Measurements from ENCODE around the gene PON2.
A peak's percentile ranks its signal among the peaks of the same experiment; 100 is the strongest.
"Not testable (repeated sequence)": the region's sequence is repeated elsewhere in the genome, so short reads cannot be mapped to it uniquely, and the experiment has no call there.

PON2 gene

DNA sequence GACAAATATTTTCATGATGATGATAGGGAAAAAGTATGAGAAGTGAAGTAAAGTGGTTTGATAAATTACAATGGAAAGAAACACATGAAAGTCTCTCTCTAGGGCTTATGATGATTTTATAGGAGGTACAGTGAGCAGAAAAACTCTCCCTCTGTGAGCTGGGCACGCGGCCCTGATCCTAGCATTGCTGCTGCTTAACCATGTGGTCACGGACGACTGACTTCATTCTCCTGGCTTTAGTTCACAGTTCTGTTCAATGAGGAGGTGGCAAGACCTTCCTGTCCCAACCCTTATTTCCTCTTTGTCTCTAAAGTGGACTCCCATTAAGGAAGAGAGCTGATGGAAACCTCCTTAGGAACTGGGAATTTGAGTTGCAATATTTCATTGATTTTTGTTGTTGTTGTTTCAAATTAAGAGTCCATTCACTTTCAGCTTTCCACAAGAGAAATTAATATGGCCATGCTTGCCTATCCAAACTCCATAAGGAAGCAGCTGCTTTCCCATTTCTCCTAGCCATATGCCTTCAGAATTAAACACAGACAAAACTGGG, 30.4 kb downstream of the PON2 start:
- DNase-seq: no peak

DNA sequence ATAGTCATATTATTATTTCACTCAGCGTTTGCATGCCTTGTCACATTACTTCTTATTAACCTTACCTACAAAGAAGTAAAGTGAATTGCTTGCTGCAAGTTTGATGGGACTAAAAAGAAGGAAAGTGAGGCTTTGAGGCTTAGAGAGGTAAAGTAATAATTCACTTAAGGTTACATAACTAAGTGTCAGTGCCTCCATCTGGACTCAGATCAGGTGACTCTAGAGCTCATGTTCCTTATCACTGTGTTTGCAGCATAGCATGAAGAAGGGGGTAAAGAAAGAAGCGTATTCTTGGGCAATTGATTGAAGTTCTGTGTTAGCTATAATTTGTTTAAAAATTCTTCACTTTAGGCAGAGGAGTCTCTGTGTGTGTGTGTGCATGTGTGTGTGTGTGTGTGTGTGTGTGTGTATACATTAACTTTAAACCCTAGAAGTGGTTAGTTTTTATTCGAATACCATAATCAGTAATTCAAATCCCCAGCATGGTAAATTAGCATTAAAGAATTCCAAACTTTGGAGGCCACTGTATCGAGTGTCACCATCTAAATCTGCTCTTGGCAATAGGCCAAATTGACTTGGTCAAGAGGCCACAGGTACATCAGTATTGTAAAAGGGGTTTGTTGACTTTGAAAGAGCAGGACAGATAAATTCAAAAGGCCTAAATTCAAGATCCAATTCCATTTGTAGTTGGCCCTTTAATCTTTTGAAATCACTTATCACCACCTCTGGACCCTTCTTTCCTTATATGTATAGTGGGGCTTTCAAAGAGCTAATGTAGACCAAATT, 36.5 kb downstream of the PON2 start:
- DNase-seq: no peak

DNA sequence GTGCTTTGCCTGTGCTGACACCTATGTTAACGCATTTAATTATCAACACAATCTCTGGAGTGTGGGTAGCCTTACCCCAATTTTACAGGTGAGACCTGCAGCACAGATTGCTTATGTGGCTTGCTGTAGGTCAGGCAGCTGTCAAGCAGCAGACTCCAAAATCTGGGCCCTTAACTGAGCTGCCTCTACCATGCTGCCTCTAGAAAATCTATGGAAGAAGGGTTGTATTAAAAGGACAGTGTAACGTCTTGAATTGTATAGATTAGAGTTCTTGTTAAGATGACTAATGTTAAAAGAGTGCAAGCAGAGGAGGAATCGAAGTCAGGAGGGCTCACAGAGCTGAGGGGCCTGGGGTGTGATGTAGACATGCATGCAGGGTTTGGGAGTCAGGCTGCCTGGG, 37.4 kb downstream of the PON2 start:
- no peak for DNase-seq

DNA sequence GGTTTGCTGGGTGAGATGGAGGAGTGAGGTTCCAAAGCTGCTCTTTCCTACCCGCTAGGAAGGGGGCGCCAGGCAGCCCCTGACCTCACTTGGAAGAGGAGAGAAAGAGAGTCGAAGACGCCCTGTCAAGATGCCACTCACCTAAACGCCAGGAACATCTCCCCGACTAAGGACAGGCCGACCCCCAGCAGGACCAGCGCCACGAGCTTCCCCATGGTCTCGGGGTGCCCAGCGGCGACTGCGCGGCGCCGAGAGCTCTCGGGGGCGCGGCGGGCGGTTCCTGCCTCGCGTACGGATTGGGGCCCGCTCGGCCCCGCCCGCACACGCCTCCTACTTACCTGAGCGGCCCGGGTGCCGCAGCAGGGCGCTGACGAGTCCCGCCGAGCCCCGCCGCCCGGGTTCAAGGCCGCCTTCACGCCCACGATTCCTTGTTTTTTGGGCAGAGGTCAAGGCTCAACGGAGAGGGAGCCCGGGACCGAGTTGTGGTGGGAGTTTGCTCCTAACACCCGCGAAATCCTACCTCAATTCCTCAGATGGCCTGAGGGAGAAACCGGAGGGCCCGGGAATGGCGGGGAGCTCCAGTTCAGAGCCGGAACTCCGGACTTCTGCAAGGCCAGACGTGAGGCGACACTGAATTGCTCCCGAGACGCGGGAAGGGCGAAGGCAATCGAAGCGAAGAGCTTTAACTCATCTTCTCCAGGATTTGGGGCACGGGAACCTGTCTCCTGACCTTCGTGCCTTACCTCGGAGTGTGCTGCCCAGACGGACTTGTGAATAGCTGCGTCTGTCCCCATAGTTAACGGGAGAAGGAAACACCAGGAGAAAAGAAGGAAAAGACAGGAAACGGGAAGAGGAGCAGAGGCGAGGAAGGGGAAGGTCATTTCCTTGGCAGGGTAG, 38.4 kb downstream of the PON2 start, which contains the start of gene PON3:
TSS of gene PON3 (minus strand) at position 240 of the 897 bp plus-strand sequence. CDS start at position 215, 25 bp downstream.
- peak; percentile 59 for DNase-seq

DNA sequence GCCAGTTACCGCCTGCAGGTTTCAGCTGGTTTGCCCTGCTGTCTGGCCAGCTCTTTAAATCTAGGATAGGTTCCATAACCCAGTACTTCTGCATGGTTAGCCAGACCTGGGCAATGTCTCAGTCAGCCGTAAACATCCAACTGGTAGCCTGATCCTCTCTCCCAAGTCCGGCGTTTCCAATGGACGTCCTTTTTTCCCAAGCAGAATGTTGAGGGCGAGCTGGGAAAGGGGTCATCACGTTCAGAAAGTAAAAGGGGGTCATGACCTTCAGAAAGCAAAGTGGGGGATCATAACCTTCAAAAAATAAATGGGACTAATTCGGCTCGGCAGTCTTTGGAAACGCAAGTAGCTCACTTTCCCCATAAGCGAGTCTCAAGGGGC, 39.1 kb downstream of the PON2 start:
- DNase-seq: no peak

DNA sequence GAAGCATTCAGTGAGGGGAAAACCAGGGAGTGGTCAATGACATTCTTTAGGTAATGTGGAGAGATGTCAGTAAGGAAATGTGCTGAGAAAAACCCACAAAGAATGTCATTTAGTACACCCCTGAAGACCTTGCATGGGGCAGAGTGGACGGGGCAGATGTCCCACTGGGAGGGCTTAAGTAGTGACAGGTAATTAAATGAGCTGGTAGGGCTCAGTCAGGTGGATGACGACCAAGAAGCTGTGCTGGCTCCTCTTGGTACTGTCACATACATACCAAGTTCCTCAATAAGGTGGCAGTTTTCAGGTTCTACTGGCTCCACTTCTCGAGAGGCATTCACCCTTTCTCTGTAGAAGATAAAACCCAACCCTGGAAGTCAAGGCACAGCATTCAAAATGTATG, 40.5 kb downstream of the PON2 start:
- no peak for DNase-seq

DNA sequence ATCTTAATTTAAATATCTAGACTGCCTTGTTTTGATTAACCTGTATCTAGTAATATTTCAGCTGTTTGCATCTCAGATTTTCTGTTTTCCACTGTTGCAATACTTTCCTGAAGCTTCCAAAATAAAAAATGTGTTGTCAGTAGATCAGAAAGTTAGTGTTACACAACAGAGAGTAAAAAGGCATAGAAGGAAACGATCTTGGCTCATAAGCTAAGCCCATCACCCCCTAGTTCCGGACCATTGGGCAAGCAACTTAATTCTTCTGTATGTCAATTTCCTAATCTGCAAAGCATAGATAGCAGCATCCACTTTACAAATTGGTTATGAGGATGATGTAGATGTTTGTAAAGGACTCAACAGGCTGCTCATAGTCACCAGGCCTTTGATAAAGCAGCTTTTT, 43.1 kb downstream of the PON2 start:
- no peak for DNase-seq

DNA sequence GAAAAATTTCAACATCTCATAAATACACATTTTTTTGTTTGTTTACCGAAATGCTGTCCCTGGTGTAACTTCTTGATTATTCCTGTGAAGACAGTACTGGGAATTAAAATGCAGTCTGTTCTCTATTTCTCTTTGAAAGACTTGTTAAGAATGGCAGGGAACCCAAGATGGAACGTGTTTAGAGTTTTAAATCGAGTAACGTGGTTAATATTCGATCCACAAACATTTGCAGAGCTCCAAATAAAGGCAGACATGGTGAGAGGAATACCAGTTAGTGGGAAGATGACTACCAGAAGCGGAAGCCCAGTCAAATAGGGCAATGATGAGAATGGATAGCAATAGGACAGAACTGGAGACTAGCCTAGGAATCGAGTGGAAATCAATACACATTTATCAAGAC, 45.3 kb downstream of the PON2 start:
- DNase-seq: no peak

DNA sequence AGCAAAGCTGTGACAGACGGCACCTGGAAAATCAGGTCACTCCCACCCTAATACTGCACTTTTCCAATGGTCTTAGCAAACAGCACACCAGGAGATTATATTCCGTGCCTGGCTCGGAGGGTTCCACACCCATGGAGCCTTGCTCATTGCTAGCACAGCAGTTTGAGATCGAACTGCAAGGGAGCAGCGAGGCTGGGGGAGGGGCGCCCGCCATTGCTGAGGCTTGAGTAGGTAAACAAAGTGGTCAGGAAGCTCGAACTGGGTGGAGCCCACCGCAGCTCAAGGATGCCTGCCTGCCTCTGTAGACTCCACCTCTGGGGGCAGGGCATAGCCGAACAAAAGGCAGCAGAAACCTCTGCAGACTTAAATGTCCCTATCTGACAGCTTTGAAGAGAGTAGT, 55.4 kb downstream of the PON2 start:
- not testable (repeated sequence) for DNase-seq

DNA sequence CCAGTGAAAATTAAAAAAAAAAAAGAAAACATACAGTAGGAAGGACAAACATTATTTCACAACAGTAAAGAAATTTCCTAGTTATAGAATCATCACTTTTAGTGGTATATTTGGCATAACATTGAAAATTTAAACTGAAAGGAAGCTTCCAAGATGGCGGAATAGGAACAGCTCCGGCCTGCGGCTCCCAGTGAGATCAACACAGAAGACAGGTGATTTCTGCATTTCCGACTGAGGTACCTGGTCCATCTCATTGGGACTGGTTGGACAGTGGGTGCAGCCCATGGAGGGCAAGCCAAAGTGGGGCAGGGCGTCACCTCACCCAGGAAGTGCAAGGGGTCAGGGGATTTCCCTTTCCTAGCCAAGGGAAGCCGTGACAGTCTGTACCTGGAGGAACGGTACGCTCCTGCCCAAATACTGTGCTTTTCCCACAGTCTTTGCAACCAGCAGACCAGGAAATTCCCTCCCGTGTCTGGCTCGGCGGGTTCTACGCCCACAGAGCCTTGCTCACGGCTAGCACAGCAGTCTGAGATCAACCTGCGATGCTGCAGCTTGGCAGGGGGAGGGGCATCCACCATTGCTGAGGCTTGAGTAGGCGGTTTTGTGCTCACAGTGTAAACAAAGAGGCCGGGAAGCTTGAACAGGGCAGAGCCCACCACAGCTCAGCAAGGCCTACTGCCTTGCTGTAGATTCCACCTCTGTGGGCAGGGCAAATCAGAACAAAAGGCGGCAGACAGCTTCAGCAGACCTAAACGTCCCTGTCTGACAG, 58.0 kb downstream of the PON2 start:
- DNase-seq: no peak

DNA sequence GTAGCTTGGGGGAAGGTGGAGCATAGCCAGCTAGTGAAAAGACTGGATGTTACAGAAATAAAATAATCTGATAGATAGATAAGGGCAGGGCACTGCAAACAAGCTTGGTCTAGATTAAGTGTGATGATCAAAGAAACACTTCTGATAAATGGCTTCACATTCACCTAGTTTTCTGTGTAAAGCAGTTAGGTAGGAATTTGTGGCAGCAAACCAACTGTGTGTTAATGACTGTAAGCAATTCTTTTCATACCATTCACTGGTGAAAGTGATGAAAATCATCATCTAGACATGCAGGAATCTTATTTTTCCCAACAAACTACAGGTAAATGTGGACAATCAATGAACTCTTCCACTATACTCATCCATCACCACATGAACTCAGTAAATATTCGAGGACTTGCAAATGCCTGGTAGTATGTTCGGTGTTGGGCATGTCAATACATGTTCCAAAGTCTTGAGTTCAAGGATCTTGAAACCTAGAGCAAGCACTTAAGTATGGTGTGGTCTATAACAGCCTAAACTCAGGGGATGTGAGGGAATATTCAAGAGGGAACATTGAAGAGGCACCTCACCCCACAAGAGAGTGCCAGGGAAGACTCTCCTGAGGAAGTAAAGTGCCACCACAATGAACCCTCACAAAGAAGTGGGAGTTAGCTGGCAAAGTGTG, 59.1 kb downstream of the PON2 start:
- no peak for DNase-seq

DNA sequence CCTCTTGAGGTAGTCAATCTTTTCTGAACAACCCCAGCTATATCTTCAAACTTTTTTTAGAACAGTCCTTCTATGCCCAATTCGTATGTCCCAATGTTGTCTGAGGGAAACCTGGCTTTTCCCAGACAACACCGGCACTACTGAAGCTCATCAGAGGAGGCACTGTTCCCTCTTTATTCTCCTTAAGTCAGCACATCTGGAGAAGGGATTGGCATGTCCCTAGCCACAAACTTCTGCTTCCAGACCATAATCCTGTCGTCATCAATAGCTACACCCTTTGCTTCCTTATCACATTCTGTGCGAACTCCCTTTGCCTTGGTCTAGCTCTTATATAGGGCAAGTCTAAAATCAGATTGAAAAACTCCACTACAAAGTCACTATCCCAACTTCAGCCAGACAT, 61.5 kb downstream of the PON2 start:
- no peak for DNase-seq

DNA sequence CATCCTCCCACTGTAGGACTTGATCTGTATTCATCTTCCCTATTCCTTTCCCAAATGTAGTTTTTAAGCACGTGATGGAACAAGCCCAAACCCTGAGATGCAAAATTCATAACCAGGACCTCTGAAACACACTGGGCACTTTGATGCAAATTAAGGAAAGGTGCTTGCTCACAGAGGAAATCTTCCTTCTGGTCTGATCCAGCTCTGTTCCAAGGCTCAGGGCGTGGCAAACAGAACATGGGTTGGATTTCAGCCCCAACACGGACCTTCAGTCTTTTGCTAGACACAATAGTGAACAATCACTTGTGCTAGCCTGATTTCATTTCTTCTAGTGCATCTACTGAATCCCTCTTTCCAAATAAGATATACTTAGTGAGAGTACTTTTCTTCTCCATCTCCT, 66.6 kb downstream of the PON2 start:
- no peak for DNase-seq

DNA sequence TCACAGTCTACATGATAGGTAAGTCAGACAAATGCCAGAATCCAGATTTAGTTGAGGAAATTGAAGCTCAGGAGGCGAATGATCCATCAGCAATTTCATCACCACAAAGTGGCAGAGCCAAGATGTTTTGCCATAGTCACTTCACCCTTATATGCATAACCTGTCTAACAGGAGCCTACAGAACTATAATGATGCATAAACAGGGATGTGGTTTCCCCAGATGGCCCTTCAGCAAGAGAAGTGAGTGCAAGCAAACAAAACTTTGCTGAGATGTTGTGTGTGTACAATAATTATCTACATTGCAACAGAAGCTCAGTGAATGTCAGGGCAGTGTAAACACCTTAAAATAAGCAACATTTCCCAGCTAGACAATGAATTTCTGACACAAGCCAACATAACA, 67.2 kb downstream of the PON2 start:
- no peak for DNase-seq

DNA sequence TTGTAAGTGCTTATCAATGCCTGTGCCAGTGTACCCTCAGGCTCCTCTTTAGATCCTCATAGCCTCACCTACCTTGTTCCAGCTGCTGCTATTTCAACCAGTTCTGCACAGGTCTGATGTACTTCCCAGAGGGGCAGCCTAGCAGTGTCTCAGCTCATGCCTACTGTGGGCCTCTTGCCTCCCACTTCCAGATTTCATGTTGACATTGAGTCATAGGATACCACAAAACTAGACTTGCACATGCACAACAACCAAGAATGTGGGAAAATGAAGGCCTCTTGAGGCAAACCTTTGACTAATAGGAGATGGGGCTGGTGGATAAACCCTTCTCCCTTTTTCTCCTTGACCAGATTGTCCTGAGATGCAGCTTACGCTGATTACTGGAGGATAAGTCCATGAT, 69.7 kb downstream of the PON2 start:
- no peak for DNase-seq

DNA sequence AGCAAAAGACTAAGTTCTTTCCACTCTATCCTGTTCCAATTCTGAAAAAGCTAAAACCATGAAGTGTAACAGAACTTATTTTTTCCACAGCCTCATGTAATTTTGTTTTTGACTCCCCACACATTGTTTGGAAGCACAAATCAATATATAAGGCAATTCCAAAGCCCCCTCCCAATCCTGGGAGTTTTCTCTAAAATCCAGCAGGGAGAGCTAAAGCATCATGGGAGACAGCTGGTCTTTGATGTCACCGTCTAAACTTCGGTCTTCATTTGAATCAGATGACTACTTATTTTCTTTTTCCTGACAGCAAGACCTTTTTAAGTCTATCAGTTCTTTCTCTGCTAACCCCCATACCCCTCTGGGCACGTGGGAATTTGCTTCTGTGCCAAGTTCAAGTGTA, 77.2 kb downstream of the PON2 start:
- no peak for DNase-seq
